PC-9 (cell line): ENCODE data around the gene MYO16. TPM values are rescaled to one million over a fixed set of nuclear protein-coding genes. Genes with fewer than 3 reads are reported as not detected.
A peak's percentile ranks its signal among the peaks of the same experiment; 100 is the strongest.

Source experiments
- BruUV-seq: library from RNA; stranded (reverse); fragments of 400-500 nt; replicated peaks from 2 replicates; lab custom pipeline; 2021; lab: Mats Ljungman, UMichigan
- CTCF ChIA-PET: fragments of 300-600 bp; sonication (Branson Sonifier 250); formaldehyde crosslinking; loops from one replicate; lab custom pipeline; 2022; ENCODE audit warnings: antibody characterized with exemption; lab: Charles Lee
- POLR2A ChIA-PET: fragments of 300-600 bp; sonication (Branson Sonifier 250); formaldehyde crosslinking; loops from one replicate; lab custom pipeline; 2022; ENCODE audit warnings: antibody characterized with exemption; ENCODE audit not compliant: unreplicated experiment; lab: Charles Lee
- DNase-seq, 2 experiments: peaks; one replicate each; pipeline versions ENCODE4 v3.0.0 to v3.0.0-alpha.2; 2015 to 2022; ENCODE audit warnings: mixed read lengths in 1 of 2
- H2AFZ ChIP-seq: fragments of 200-600 bp; sonication (generic); 2 replicates; pipeline ENCODE4 v1.8.1; 2017; ENCODE audit warnings: antibody characterized with exemption
- H3F3A ChIP-seq: fragments of 200-600 bp; sonication (generic); 2 replicates; pipeline ENCODE4 v1.8.1; 2017; ENCODE audit warnings: antibody characterized with exemption, mild to moderate bottlenecking, low read depth; ENCODE audit not compliant: insufficient read depth
- H3K27ac ChIP-seq: fragments of 200-600 bp; sonication (generic); 2 replicates; pipeline ENCODE4 v1.6.1; 2016; ENCODE audit warnings: mixed run types
- H3K27me3 ChIP-seq: fragments of 200-600 bp; sonication (generic); 2 replicates; pipeline ENCODE4 v1.6.1; 2016; ENCODE audit warnings: low read depth, mixed run types; ENCODE audit not compliant: insufficient read depth
- H3K36me3 ChIP-seq: fragments of 200-600 bp; sonication (generic); 2 replicates; pipeline ENCODE4 v1.6.1; 2016; ENCODE audit warnings: low read depth, mixed run types
- H3K4me1 ChIP-seq: fragments of 200-600 bp; sonication (generic); replicated peaks from 2 replicates; pipeline ENCODE4 v1.6.1; 2016; ENCODE audit warnings: mixed run types; ENCODE audit not compliant: insufficient read depth
- H3K4me2 ChIP-seq: fragments of 200-600 bp; sonication (generic); 2 replicates; pipeline ENCODE4 v1.6.1; 2017; ENCODE audit warnings: mixed run types
- H3K4me3 ChIP-seq: fragments of 200-600 bp; sonication (generic); 2 replicates; pipeline ENCODE4 v1.6.1; 2016; ENCODE audit warnings: mixed run types
- H3K79me2 ChIP-seq: fragments of 200-600 bp; sonication (generic); 2 replicates; pipeline ENCODE4 v1.6.1; 2017; ENCODE audit warnings: low read depth, mixed run types
- H3K9me2 ChIP-seq: fragments of 200-600 bp; sonication (generic); 2 replicates; pipeline ENCODE4 v1.8.1; 2017; ENCODE audit warnings: mild to moderate bottlenecking; ENCODE audit not compliant: insufficient read depth
- H3K9me3 ChIP-seq: fragments of 200-600 bp; sonication (generic); 2 replicates; pipeline ENCODE4 v1.8.1; 2016; ENCODE audit warnings: low read depth; ENCODE audit not compliant: insufficient read depth
- H4K20me1 ChIP-seq: fragments of 200-600 bp; sonication (generic); 2 replicates; pipeline ENCODE4 v1.8.1; 2017; ENCODE audit not compliant: insufficient read depth
- EZH2 ChIP-seq: fragments of 200-600 bp; sonication (generic); IDR thresholded peaks from 2 replicates; pipeline ENCODE4 v1.8.0; 2017; ENCODE audit warnings: antibody characterized with exemption, low read depth
- intact Hi-C: fragments of 100-400 bp; cut with micrococcal nuclease; formaldehyde crosslinking; loops from one replicate; pipeline ENCODE4 v1.10.0; 2022; ENCODE audit not compliant: unreplicated experiment
- total RNA-seq: library from RNA; stranded (reverse); gene quantifications from 2 replicates; pipeline ENCODE4 v1.2.3, GENCODE V29; 2021
- TF ChIP-seq, protein P1 (sequence below): fragments of 200-600 bp; sonication (generic); conservative IDR thresholded peaks from 2 replicates; pipeline ENCODE4 v1.6.1; 2017; ENCODE audit warnings: mixed run types, antibody characterized with exemption, mild to moderate bottlenecking, moderate library complexity

MYO16 gene
- total RNA-seq, 1 experiment from 2014 or later = 0.59 TPM

DNA sequence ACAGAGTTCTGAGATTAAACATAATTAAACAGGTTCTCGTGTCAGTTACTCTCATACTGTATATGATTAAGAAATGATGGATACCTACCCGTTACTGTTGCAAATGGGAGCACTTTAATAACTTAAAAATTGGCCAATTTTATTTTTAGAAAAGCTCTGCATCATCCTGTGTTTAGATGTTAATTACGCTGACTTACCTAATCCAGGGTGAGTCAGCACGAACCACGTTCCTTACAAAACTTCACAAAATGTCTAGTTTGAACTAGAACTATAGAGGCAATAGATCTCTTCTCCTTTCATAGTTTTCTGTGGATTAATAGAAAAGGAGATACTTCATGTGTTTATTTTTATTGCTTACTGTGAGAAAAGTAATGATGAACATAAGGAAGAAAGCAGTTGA lies 363.9 kb downstream of the MYO16 start:
- no peak overlapping the region for H3K27ac ChIP-seq
- no peaks in the 10 kb centered on the region for H3K27me3 ChIP-seq
- ChIA-PET POLR2A (no interaction called here), CTCF (no interaction called here)
- no peak for TF ChIP-seq EZH2
- TF ChIP-seq, protein P1, sequence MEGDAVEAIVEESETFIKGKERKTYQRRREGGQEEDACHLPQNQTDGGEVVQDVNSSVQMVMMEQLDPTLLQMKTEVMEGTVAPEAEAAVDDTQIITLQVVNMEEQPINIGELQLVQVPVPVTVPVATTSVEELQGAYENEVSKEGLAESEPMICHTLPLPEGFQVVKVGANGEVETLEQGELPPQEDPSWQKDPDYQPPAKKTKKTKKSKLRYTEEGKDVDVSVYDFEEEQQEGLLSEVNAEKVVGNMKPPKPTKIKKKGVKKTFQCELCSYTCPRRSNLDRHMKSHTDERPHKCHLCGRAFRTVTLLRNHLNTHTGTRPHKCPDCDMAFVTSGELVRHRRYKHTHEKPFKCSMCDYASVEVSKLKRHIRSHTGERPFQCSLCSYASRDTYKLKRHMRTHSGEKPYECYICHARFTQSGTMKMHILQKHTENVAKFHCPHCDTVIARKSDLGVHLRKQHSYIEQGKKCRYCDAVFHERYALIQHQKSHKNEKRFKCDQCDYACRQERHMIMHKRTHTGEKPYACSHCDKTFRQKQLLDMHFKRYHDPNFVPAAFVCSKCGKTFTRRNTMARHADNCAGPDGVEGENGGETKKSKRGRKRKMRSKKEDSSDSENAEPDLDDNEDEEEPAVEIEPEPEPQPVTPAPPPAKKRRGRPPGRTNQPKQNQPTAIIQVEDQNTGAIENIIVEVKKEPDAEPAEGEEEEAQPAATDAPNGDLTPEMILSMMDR = no peak
- no peak overlapping the region for H3K4me3 ChIP-seq
- H4K20me1 ChIP-seq = no peaks in the 10 kb centered on the region
- H3K36me3 ChIP-seq = no peaks in the 10 kb centered on the region
- 0 out of 2 replicates have a peak, but pooled peaks cover 4% of the 10 kb centered on the region for H3K4me1 ChIP-seq
- no peak for DNase-seq
- no peak overlapping the region for H3K4me2 ChIP-seq
- peak overlapping the region; percentile 16; the same call in 1 of the 2 replicates for H2AFZ ChIP-seq
- H3K79me2 ChIP-seq = no peaks in the 10 kb centered on the region
- H3K9me2 ChIP-seq = no peaks in the 10 kb centered on the region
- intact Hi-C loops = no loop called here
- H3F3A ChIP-seq = no peaks in the 10 kb centered on the region
- no peaks in the 10 kb centered on the region for H3K9me3 ChIP-seq
- BruUV-seq = no TSS peak

DNA sequence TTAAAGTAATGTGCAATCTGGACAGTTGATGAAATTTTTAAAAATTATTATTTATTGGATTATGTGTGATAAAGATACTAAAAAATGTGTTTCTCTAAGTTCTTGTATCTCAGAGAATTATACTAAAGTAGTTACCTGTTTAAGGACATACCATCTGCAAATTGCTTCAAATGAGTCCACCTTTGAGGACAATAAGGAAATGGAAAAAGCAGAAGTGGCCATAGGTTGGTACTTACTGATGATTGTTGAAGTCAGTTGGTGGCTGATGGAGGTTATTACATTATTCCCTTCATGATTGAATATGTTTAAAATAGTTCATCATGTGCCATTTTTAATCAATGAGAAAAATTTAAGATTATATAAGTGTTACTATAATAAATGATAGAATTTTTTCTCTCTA lies 367.0 kb downstream of the MYO16 start:
- Histone ChIP-seq H3K36me3 (no peaks in the 10 kb centered on the region), H4K20me1 (no peaks in the 10 kb centered on the region), H3K79me2 (no peaks in the 10 kb centered on the region), H3K4me2 (no peak overlapping the region), H3K27ac (no peak overlapping the region), H3K27me3 (no peaks in the 10 kb centered on the region), H3K4me1 (0 out of 2 replicates have a peak, but pooled peaks cover 4% of the 10 kb centered on the region), H3K9me3 (no peaks in the 10 kb centered on the region), H3F3A (no peaks in the 10 kb centered on the region), H2AFZ (no peak overlapping the region), H3K9me2 (no peaks in the 10 kb centered on the region), H3K4me3 (no peak overlapping the region)
- intact Hi-C loops = no loop called here
- TF ChIP-seq, protein P1 = no peak
- no peak for TF ChIP-seq EZH2
- ChIA-PET CTCF (no interaction called here), POLR2A (no interaction called here)
- DNase-seq = no peak
- BruUV-seq = no TSS peak

DNA sequence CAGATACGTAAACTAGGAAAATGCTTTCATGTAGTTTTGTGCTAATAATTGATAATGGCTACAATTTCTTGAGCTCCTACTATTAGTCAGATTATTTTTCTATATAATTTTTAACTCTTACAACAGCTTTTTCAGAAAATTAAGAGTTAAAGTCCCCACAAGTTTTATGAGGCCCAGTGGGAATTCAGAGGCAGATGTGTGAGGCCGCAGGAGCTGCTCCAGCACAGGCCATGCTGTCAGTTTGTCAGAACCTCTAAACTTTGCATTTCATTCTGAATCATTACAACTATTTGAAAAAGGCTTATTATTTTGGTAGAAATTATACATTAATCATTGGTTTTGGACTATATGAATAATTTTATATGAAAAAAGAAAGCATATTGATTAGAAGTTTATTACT lies 370.8 kb downstream of the MYO16 start:
- Histone ChIP-seq H3K9me2 (no peaks in the 10 kb centered on the region), H3K79me2 (no peaks in the 10 kb centered on the region), H2AFZ (no peak overlapping the region), H3K27ac (no peak overlapping the region), H4K20me1 (no peaks in the 10 kb centered on the region), H3K4me1 (no peaks in the 10 kb centered on the region), H3K27me3 (no peaks in the 10 kb centered on the region), H3K36me3 (no peaks in the 10 kb centered on the region), H3F3A (no peaks in the 10 kb centered on the region), H3K9me3 (no peaks in the 10 kb centered on the region), H3K4me2 (no peak overlapping the region), H3K4me3 (no peak overlapping the region)
- no TSS peak for BruUV-seq
- TF ChIP-seq, protein P1 = no peak
- TF ChIP-seq EZH2 = no peak
- intact Hi-C loops = no loop called here
- POLR2A ChIA-PET = no interaction called here
- no peak for DNase-seq
- CTCF ChIA-PET = no interaction called here
